Activated CD8-positive, alpha-beta memory T cell treated with anti-CD3 and anti-CD28 coated beads, Interleukin-2, amount 50 U/mL, for 1 hour (primary cell): ENCODE results near the gene CLEC4C.
"Not testable (repeated sequence)": the region's sequence is repeated elsewhere in the genome, so short reads cannot be mapped to it uniquely, and the experiment has no call there.

Source experiments
- DNase-seq: peaks from one replicate; pipeline ENCODE4 v3.0.0-alpha.2; 2020; ENCODE audit errors: extremely low read depth

CLEC4C gene

GRCh38 chr12:7747246-7747645, at the start of gene CLEC4C:
Gene CLEC4C (minus strand): TSS chr12:7747375. CDS start chr12:7747348, 27 bp downstream.
- DNase-seq, result no peak

- no peak for DNase-seq
These were observed 46.0 kb upstream of the CLEC4C start for GRCh38 chr12:7793211-7793610.

GRCh38 chr12:7788884-7789528, 41.8 kb upstream of the CLEC4C start, which contains the start of gene NANOG:
Gene NANOG (plus strand): TSS chr12:7789402. CDS start chr12:7789615, 213 bp downstream.
- DNase-seq, result not testable (repeated sequence)

- DNase-seq, result no peak
These were observed 41.1 kb upstream of the CLEC4C start for GRCh38 chr12:7788294-7788660.

- no peak for DNase-seq
These were observed 40.6 kb upstream of the CLEC4C start for GRCh38 chr12:7787574-7788293.

- no peak for DNase-seq
These were observed 37.5 kb upstream of the CLEC4C start for GRCh38 chr12:7784701-7785100.

GRCh38 chr12:7783433-7783832, 36.3 kb upstream of the CLEC4C start:
- DNase-seq, result not testable (repeated sequence)

- no peak for DNase-seq
These were observed 34.9 kb upstream of the CLEC4C start for GRCh38 chr12:7782055-7782454.

GRCh38 chr12:7781274-7781673, 34.1 kb upstream of the CLEC4C start:
- DNase-seq, result no peak

GRCh38 chr12:7769999-7770398, 22.8 kb upstream of the CLEC4C start:
- no peak for DNase-seq

GRCh38 chr12:7758766-7759140, 11.6 kb upstream of the CLEC4C start:
- no peak for DNase-seq

- no peak for DNase-seq
These were observed 9.8 kb upstream of the CLEC4C start for GRCh38 chr12:7756993-7757392.

GRCh38 chr12:7755668-7756067, 8.5 kb upstream of the CLEC4C start:
- DNase-seq, result not testable (repeated sequence)

GRCh38 chr12:7751941-7752922, 5.1 kb upstream of the CLEC4C start:
- DNase-seq, result not testable (repeated sequence)

GRCh38 chr12:7751394-7751793, 4.2 kb upstream of the CLEC4C start:
- DNase-seq, result no peak

GRCh38 chr12:7750350-7750749, 3.2 kb upstream of the CLEC4C start:
- DNase-seq, result no peak

- DNase-seq, result no peak
These were observed 2.3 kb upstream of the CLEC4C start for GRCh38 chr12:7749442-7749841.

GRCh38 chr12:7748852-7749251, 1.7 kb upstream of the CLEC4C start:
- DNase-seq, result no peak

GRCh38 chr12:7732993-7733392, 14.2 kb downstream of the CLEC4C start:
- no peak for DNase-seq

GRCh38 chr12:7731486-7731885, 15.7 kb downstream of the CLEC4C start:
- DNase-seq, result no peak

GRCh38 chr12:7730984-7731383, 16.2 kb downstream of the CLEC4C start:
- DNase-seq, result not testable (repeated sequence)

GRCh38 chr12:7729746-7730145, 17.4 kb downstream of the CLEC4C start:
- DNase-seq, result no peak
